HEK293T (cell line): ENCODE data around the gene RBP2.

Experiments used
- CTCF ChIA-PET: fragments of 350-600 bp; formaldehyde crosslinking; extraction: SDS; loops from one replicate; lab custom pipeline; 2021; ENCODE audit warnings: antibody characterized with exemption, inconsistent platforms; lab: Yijun Ruan, JAX
- POLR2A ChIA-PET: fragments of 350-600 bp; formaldehyde crosslinking; extraction: SDS; loops from one replicate; lab custom pipeline; 2020; ENCODE audit warnings: antibody characterized with exemption, inconsistent platforms; lab: Yijun Ruan, JAX
- DNase-seq: peaks from one replicate; pipeline ENCODE4 v3.0.0; 2012; ENCODE audit warnings: mixed read lengths; ENCODE audit errors: extremely low spot score
- ARNT ChIP-seq: fragments of 450-650 bp; IDR thresholded peaks from 2 replicates; pipeline ENCODE4 v1.6.1; 2017; ENCODE audit warnings: mild to moderate bottlenecking
- BHLHE40 ChIP-seq: fragments of 450-650 bp; IDR thresholded peaks from 2 replicates; pipeline ENCODE4 v1.6.1; 2016; ENCODE audit warnings: mild to moderate bottlenecking, moderate library complexity, borderline replicate concordance
- CTBP1 ChIP-seq: fragments of 450-650 bp; IDR thresholded peaks from 2 replicates; pipeline ENCODE4 v1.6.1; 2016; ENCODE audit warnings: borderline replicate concordance
- ELF4 ChIP-seq: fragments of 450-650 bp; IDR thresholded peaks from 2 replicates; pipeline ENCODE4 v1.6.1; 2017; ENCODE audit warnings: antibody characterized with exemption
- FOXA1 ChIP-seq: fragments of 450-650 bp; IDR thresholded peaks from 2 replicates; pipeline ENCODE4 v1.6.1; 2016; ENCODE audit warnings: mild to moderate bottlenecking
- FOXK2 ChIP-seq: fragments of 450-650 bp; IDR thresholded peaks from 2 replicates; pipeline ENCODE4 v1.6.1; 2016; ENCODE audit warnings: mild to moderate bottlenecking
- FOXM1 ChIP-seq: fragments of 450-650 bp; IDR thresholded peaks from 2 replicates; pipeline ENCODE4 v1.6.1; 2017; ENCODE audit warnings: mild to moderate bottlenecking, borderline replicate concordance
- HDGF ChIP-seq: fragments of 450-650 bp; IDR thresholded peaks from 2 replicates; pipeline ENCODE4 v1.6.1; 2017; ENCODE audit warnings: antibody characterized with exemption, borderline replicate concordance
- L3MBTL2 ChIP-seq: fragments of 450-650 bp; conservative IDR thresholded peaks from 2 replicates; pipeline ENCODE4 v1.6.1; 2016; ENCODE audit warnings: mild to moderate bottlenecking
- LEF1 ChIP-seq: fragments of 450-650 bp; IDR thresholded peaks from 2 replicates; pipeline ENCODE4 v1.6.1; 2017; ENCODE audit warnings: mild to moderate bottlenecking, borderline replicate concordance
- NFRKB ChIP-seq: fragments of 450-650 bp; IDR thresholded peaks from 2 replicates; pipeline ENCODE4 v1.6.1; 2016; ENCODE audit warnings: mild to moderate bottlenecking, moderate library complexity
- PKNOX1 ChIP-seq: fragments of 450-650 bp; IDR thresholded peaks from 2 replicates; pipeline ENCODE4 v1.6.1; 2016
- SP1 ChIP-seq: fragments of 450-650 bp; IDR thresholded peaks from 2 replicates; pipeline ENCODE4 v1.6.1; 2017
- SUZ12 ChIP-seq: fragments of 450-650 bp; IDR thresholded peaks from 2 replicates; pipeline ENCODE4 v1.6.1; 2016; ENCODE audit warnings: mild to moderate bottlenecking
- TARDBP ChIP-seq: fragments of 450-650 bp; IDR thresholded peaks from 2 replicates; pipeline ENCODE4 v1.6.1; 2016
- ZNF384 ChIP-seq: fragments of 450-650 bp; IDR thresholded peaks from 2 replicates; pipeline ENCODE4 v1.6.1; 2016

RBP2 gene

GRCh38 chr3:139433089-139433488, 43.2 kb downstream of the RBP2 start:
- TF ChIP-seq CTBP1 = no peak
- TF ChIP-seq ARNT = no peak
- TF ChIP-seq LEF1 = no peak
- no peak for TF ChIP-seq FOXA1
- TF ChIP-seq SP1 = no peak
- TF ChIP-seq NFRKB = no peak
- no peak for TF ChIP-seq ZNF384
- TF ChIP-seq BHLHE40 = no peak
- TF ChIP-seq SUZ12 = no peak
- no peak for TF ChIP-seq L3MBTL2
- TF ChIP-seq ELF4 = no peak
- TF ChIP-seq PKNOX1 = no peak
- no peak for TF ChIP-seq TARDBP
- no peak for TF ChIP-seq FOXK2
- no peak for TF ChIP-seq HDGF
- no peak for TF ChIP-seq FOXM1
- DNase-seq = no peak
- POLR2A ChIA-PET = no interaction called here
- CTCF ChIA-PET = interaction anchor here (0.6 kb wide), 1 partner anchor 426 kb away, joined by 3 read pairs; no protein-coding TSS in a partner anchor

GRCh38 chr3:139430493-139430892, 45.8 kb downstream of the RBP2 start:
- DNase-seq = no peak
- POLR2A ChIA-PET = no interaction called here
- TF ChIP-seq CTBP1 = no peak
- TF ChIP-seq SUZ12 = no peak
- CTCF ChIA-PET = no interaction called here

- CTCF ChIA-PET = interaction anchor here (0.5 to 2.9 kb wide), 7 partner anchors 12 to 1463 kb away, joined by 3 to 20 read pairs (median 3); no protein-coding TSS in a partner anchor
- peak; percentile 65 for DNase-seq
- TF ChIP-seq HDGF = no peak
- TF ChIP-seq BHLHE40 = no peak
- no peak for TF ChIP-seq L3MBTL2
- TF ChIP-seq ELF4 = no peak
- TF ChIP-seq FOXM1 = no peak
- TF ChIP-seq NFRKB = no peak
- TF ChIP-seq PKNOX1 = no peak
- no peak for TF ChIP-seq ARNT
- no peak for TF ChIP-seq FOXK2
- TF ChIP-seq SP1 = no peak
- no peak for TF ChIP-seq LEF1
- no peak for TF ChIP-seq CTBP1
- no peak for TF ChIP-seq FOXA1
- TF ChIP-seq ZNF384 = no peak
- TF ChIP-seq TARDBP = no peak
- no peak for TF ChIP-seq SUZ12
- POLR2A ChIA-PET = no interaction called here
These were observed 48.8 kb downstream of the RBP2 start for GRCh38 chr3:139427283-139428060.

GRCh38 chr3:139425745-139426400, 50.4 kb downstream of the RBP2 start:
- CTCF ChIA-PET = interaction anchor here (2.9 kb wide), 1 partner anchor 136 kb away, joined by 20 read pairs; no protein-coding TSS in a partner anchor

GRCh38 chr3:139423232-139423631, 53.1 kb downstream of the RBP2 start:
- ChIA-PET CTCF (no interaction called here), POLR2A (no interaction called here)
- DNase-seq = no peak
- TF ChIP-seq FOXK2 (no peak), NFRKB (no peak), SUZ12 (no peak)

More at GRCh38 chr3:139425745-139426400, 50.4 kb downstream of the RBP2 start:
- no peak for TF ChIP-seq ELF4
- POLR2A ChIA-PET = no interaction called here
- DNase-seq = no peak

GRCh38 chr3:139421460-139421859, 54.9 kb downstream of the RBP2 start:
- CTCF ChIA-PET = no interaction called here
- DNase-seq = no peak
- POLR2A ChIA-PET = no interaction called here
- TF ChIP-seq TARDBP (no peak), FOXA1 (no peak), L3MBTL2 (no peak), CTBP1 (no peak), SP1 (no peak)

GRCh38 chr3:139421040-139421439, 55.3 kb downstream of the RBP2 start:
- POLR2A ChIA-PET = no interaction called here

More at GRCh38 chr3:139421040-139421439, 55.3 kb downstream of the RBP2 start:
- TF ChIP-seq FOXM1 (no peak), CTBP1 (no peak), BHLHE40 (no peak), FOXA1 (no peak), ELF4 (no peak), ARNT (no peak), NFRKB (no peak), ZNF384 (no peak), SP1 (no peak), FOXK2 (no peak), SUZ12 (no peak), TARDBP (no peak), HDGF (no peak), L3MBTL2 (no peak), LEF1 (no peak), PKNOX1 (no peak)
- no peak for DNase-seq
- CTCF ChIA-PET = no interaction called here
